Activated gamma-delta T cell (primary cell): ENCODE results near the gene GRIP1.

Source experiments
- DNase-seq: peaks from one replicate; lab custom pipeline; 2025; lab: John Stamatoyannopoulos, UW

GRIP1 gene

DNA sequence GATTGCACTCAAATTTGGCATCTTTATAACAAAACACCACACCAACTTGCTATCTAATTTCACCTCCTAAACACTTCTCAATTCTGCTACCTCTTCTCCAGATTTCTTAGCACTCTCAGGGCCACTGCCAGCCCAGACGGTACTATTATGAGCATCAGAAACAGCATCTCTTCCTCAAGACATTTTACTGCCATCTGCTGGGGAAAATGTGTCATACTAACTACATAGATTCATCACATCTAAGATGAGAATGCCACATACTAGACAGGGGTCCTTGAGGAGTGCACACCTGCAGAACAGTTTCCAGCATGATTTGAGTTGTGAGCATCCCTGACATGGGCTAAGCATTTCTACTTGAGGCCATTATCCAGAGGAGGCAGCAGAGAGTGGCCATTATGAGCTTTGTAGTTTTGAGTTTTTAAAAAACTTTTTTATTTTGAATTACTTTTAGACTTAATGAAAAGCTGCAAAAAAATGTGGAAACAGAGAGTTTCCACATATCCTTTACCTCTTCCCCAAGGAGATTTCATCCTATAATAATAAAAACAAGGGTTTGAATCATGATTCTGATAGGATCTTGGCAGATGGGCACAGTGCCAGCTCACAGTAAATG lies 15.1 kb upstream of the GRIP1 start:
- no peak for DNase-seq

DNA sequence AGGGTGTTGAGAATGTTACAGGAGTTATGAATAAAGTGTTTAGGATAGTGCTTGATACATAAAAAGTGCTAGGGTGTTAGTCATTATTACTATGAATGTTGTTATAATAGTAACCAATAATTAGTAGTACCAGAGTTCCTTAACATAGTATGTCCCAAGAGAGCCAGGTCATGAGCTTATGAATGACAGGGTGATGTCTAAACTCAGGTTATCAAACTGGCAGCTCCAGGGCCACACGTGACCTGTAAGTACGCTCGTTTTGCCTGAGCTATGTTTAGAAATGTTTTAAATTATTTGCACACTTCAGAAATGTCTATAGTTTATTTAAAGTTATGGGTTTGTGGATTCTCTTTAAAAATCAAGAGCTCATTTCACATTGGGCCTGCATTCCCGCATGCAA lies 14.1 kb upstream of the GRIP1 start:
- no peak for DNase-seq

GRCh38 chr12:66692170-66692569 lies 13.3 kb upstream of the GRIP1 start:
- no peak for DNase-seq

GRCh38 chr12:66688846-66689439 lies 10.1 kb upstream of the GRIP1 start:
- no peak for DNase-seq

DNA sequence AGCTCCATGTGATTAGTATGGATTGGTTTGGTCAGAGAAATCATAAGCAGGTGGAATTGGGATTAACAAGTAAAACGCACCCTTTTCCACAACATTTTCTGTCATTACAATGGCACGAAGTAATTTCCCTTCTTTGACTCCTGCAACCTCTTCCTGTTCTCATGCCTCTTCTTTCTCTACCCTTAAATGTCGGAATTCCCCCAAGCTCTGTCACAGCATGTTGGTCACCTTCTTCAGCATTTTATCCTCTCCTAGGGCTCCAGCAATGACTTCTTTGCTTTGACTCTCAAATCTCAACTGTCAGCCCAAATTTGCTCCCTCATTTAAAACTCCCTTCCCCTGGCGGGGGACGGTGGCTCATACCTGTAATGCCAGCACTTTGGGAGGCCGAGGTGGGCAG lies 5.3 kb upstream of the GRIP1 start:
- DNase-seq: no peak

- no peak for DNase-seq
These were observed 4.9 kb upstream of the GRIP1 start for GRCh38 chr12:66683822-66684221.

- DNase-seq: no peak
These were observed 4.2 kb upstream of the GRIP1 start for GRCh38 chr12:66683073-66683472.

DNA sequence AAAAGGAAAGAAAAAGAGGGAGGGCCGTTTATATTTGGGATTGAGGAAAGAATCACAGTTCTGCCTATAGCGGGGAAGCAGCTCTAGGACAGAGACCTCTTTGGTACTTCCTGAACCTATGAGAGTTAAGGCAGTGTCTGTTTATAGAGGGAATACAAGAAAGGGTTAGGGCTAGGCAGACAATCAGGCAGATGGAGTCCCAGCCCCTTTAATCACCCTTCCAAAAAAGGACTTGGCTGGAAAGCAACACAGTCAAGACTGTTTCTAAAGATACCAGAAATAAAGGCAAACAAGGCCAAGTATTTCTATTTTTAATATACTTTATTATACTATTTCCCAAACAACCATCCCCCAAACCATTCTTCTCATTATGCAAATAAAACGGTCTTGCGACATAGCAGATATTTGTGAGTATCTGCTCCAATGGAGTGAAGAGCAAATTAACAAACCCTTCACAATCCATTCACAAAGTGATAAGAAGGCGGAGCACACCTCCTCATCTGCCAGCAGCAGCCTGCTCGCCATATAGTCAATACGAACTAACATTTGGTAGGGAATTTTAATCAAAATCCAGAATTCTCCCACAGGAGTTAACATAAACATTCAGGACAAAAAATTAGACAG lies 697 bp upstream of the GRIP1 start:
- DNase-seq: no peak

DNA sequence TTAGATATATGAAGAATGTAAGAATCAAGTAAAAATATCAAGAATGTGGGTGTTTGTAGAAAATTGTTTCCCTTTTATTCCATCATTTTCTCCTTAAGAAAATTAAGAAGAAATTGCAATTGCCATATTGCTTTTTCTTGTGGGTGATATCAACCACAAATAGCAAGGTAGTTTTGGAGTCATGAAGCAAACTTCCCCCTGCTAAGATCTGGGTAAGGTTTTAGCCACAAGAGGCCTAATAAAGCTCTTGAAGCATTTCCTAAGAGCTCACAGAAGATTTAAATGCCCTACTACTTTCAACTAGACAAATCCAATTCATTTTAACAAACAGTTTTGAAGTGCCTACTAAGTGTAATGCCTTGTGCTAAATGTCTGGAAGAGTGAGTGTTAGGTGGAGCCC lies 2.6 kb downstream of the GRIP1 start:
- no peak for DNase-seq

DNA sequence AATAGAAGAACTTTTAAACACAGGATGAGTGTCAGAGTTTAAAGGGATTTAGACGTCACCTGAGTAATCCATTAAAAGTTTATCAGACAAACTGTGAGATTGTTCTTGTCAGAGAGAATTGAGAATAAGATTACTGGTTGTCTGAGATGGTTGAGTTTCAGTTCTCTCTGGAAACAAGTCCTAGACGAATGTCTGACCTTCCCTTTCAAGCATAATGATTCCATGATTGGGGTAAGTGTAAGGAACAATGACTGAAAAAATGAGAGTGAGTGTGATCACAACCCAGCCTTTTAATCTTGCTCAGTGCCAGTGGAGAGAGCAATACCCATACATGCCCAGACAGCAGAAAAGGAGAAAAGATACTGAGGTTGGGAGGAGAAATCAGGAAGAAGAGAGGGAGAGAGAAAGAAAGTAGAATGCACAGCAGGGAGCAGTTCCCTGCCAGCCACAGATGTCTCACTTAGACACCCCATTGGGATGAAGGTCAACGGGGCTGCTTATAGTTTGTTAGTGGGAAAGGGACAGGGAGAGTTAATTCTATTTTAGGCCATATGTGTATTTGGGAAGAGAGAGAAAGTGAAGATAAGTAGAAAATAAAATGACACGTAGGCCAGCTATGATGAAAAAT lies 4.3 kb downstream of the GRIP1 start:
- DNase-seq: no peak

- DNase-seq: no peak
These were observed 9.3 kb downstream of the GRIP1 start for GRCh38 chr12:66669541-66669940.

DNA sequence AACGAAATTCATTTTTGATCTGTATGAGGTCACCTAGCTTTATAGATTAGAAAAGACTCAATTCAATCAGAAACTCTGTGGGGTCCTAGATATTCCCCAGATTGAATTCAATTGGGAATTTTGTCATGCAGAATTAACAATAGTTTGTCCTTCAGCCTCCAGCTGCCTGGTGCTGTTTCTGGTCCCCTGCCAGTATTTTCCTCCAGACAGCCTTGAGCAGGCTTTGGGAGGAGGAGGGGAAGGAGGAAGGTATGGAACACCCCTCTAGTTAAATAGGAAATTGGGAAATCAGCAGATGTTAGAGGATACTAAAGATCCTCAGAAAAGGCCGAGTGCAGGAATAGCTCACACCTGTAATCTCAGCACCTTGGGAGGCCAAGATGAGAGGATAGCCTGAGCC lies 10.6 kb downstream of the GRIP1 start:
- no peak for DNase-seq

DNA sequence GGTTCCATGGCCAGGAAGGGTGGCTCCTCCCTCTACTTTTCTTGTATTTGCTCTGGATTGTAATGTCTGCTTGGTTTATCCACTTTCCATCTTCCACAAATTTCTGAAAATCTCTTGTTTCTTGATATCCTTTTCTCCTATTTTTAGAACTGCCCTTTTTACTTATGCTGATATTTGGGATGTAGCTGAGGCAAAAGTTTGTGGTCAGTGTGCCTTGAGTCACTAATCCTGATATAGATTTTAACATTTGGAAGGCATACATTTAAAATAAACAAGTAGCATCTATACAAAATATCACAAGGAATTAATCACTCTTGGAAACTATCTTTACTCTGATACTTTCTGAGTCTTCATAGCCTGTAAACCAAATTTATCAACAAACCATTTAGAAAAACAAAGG lies 11.0 kb downstream of the GRIP1 start:
- no peak for DNase-seq

GRCh38 chr12:66666481-66666880 lies 12.4 kb downstream of the GRIP1 start:
- no peak for DNase-seq

GRCh38 chr12:66665435-66665985 lies 13.4 kb downstream of the GRIP1 start:
- DNase-seq: no peak

DNA sequence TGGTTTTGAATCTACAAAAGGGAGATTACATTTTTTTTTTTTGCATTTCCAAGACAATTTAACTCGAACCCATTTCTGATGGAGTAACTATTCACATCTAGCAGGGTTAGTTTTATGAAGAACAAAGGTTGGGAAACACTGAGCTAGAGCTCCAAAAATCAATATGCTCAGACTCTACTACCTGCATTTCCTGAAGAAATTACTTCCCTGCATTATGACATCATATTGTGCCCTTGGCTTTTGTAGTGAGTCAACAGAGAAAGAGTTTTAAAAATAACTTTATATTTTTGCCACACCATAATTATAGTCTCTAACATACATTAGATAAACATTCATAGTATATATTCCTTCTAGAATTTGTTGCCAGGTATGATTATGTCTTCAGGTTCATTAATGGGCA lies 14.8 kb downstream of the GRIP1 start:
- DNase-seq: no peak

DNA sequence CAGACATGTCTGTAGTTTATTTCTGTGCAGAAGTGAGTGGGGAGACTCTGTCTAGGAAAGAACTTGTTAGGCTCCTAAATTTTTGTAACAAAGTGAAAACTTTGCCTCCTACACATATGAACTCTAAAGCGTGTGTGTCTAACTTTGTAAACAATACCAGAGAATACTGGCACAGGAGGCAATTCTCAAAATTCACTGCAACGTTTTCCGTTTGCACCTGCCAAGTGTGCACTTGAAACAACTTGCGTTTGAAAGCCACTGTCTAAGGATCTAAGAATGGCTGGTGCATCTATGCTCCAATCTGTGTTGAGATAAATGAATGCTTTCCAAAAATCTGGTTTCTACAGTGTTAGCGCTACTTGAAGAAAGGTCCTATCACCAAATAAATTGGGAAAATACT lies 15.3 kb downstream of the GRIP1 start:
- no peak for DNase-seq

DNA sequence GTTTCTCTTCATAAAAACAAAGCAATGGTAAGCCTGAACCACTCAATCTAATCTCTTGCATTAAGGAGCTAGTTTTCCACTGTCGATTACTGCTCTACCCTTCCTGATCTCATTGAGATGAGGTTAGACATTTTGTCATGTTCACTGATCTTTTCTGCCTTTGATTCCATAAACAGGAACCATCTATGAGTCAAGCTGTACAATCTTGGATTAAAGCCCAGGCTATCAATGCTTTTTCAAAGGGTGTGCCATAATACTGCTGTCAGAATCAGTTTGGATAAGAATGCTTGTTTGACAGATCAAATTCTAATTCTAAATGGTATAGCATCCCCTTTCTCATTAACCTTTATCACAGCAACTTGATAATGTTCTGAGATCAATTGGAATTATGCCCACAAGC lies 16.1 kb downstream of the GRIP1 start:
- no peak for DNase-seq

GRCh38 chr12:66662179-66662578 lies 16.7 kb downstream of the GRIP1 start:
- DNase-seq: no peak

DNA sequence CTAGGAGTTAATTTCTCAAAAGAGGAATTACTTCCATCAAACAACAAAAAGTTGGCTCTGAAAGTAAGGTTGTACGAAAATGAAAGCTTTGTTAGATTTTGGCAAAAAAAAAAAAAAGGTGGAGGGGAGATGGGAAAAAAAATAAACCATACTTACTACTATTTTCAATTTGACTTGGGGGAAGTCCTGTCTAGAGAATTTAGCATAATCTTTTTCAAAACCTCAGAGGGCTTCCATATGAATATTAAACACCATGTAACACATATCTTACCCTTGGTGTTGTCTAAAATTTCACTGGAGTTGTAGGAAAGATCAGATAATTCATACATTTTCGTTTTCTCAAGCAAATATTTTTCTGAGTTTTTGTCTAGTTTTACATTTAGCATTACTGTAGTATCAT lies 17.5 kb downstream of the GRIP1 start:
- DNase-seq: no peak

DNA sequence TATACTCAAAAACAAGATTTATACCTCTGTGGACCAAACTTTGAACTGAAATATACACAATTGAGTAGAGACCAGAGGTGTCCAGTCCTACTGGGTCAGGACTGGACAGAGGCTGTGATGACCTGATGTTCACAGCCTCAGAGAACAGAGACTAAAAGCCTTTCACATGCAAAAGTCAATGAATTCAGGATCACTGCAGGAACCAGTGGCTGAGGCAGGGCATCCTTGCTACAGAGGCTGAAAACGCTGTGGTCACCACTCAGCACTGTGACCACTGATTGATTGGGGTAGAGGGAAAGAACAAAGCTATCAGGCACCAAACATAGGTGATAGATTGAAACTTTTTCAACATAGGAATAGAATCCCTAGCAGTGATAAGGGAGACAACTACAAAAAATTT lies 25.1 kb downstream of the GRIP1 start:
- no peak for DNase-seq

GRCh38 chr12:66648033-66648735 lies 30.7 kb downstream of the GRIP1 start:
- DNase-seq: no peak
